NCI-H2081 (cell line): ENCODE measurements around the gene ANO8.
"Not testable (repeated sequence)": the region's sequence is repeated elsewhere in the genome, so short reads cannot be mapped to it uniquely, and the experiment has no call there.

ENCODE experiments used
- DNase-seq, 2 experiments: peaks; one replicate each; lab custom pipeline; 2025; lab: John Stamatoyannopoulos, UW

The ANO8 gene

GRCh38 chr19:17309198-17309964 lies 25.3 kb downstream of the ANO8 start, which contains the start of gene DDA1:
DDA1 (plus strand) TSS chr19:17309563; CDS start chr19:17309655, 92 bp downstream.
- peak; percentile 99 to 100 for DNase-seq

DNA sequence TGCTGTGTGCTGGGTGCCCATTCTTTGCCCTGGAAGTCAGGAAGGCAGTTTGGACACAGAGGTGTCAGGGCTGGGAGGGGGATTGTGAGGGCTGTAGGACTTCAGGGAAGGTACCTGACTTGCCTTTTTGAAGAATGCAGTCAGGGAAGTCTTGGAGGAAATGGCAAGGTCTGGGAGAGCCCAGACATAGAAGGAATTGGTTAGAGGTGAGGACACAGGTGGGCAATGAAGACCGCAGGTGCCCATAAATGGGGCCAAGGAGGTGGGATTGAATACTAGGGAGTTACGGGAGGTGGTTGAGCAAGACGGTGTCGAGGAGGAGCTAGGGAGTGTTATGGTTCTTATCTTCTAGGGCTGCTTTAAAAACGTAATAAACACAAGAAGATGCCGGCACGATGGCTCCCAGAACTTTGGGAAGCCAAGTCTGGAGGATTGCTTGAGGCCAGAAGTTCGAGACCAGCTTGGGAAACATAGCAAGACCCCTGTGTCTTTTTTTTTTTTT lies 26.7 kb downstream of the ANO8 start:
- no peak for DNase-seq

GRCh38 chr19:17306285-17306714 lies 28.4 kb downstream of the ANO8 start:
- DNase-seq, result peak in 1 of 2 experiments; percentile 50

GRCh38 chr19:17305517-17306284 lies 29.0 kb downstream of the ANO8 start, which contains the start of gene MRPL34:
MRPL34 (plus strand) TSS chr19:17305872; CDS start chr19:17305893, 21 bp downstream.
- peak; percentile 99 to 100 for DNase-seq

DNA sequence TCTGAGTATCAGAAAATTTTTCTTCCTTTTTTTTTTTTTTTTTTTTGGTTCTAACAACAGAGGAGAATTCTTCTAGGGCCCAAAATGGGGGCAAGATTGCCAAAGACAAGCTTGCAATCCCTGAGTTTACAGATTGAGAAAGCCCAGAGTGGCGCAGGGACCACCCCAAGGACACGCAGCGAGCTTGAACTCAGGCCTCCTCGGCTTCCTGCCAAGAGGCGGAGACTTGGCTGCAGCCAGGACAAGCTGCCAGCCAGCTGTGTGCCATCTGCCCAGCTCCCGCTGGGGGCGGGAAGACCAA lies 29.5 kb downstream of the ANO8 start:
- DNase-seq, result no peak

- no peak for DNase-seq
Measured at GRCh38 chr19:17304386-17305215, 30.1 kb downstream of the ANO8 start.

DNA sequence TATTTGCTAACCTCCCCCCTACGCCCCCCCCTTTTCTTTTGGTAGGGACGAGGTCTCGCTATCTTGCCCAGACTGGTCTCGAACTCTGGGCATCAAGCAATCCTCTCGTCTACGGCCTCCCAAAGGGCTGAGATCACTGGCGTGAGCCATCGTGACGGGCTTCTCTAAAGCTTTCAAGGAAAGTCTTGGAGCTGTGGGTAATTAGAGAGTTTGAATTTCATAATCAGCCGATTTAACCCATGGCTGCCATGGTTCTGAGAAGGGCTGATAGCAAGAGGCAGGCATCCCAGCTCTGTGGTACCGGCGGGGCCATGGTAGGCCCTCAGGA lies 30.8 kb downstream of the ANO8 start:
- no peak for DNase-seq

- peak; percentile 92 to 93 for DNase-seq
Measured at GRCh38 chr19:17303167-17303939, 31.3 kb downstream of the ANO8 start, which contains the start of gene ABHD8. ABHD8 (minus strand) TSS chr19:17303425; CDS start chr19:17301616, 1,809 bp downstream.

GRCh38 chr19:17302391-17303166 lies 32.1 kb downstream of the ANO8 start:
- no peak for DNase-seq

GRCh38 chr19:17300992-17301619 lies 33.5 kb downstream of the ANO8 start:
- no peak for DNase-seq

GRCh38 chr19:17296976-17297375 lies 37.7 kb downstream of the ANO8 start:
- DNase-seq, result no peak

GRCh38 chr19:17296273-17296672 lies 38.4 kb downstream of the ANO8 start:
- DNase-seq, result no peak

DNA sequence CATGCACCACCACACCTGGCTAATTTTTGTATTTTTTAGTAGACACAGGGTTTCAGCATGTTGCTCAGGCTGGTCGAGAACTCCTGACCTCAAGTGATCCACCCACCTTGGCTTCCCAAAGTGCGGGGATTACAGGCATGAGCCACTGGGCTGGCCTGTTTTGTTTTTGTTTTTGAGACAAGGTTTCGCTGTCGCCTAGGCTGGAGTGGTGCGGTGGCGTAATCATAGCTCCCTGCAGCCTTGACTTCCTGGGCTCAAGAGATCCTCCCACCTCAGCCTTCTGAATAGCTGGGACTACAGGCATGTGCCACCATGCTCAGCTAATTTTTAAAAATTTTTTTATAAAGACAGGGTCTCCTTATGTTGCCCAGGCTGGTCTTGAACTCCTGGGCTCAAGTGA lies 39.1 kb downstream of the ANO8 start:
- not testable (repeated sequence) for DNase-seq

DNA sequence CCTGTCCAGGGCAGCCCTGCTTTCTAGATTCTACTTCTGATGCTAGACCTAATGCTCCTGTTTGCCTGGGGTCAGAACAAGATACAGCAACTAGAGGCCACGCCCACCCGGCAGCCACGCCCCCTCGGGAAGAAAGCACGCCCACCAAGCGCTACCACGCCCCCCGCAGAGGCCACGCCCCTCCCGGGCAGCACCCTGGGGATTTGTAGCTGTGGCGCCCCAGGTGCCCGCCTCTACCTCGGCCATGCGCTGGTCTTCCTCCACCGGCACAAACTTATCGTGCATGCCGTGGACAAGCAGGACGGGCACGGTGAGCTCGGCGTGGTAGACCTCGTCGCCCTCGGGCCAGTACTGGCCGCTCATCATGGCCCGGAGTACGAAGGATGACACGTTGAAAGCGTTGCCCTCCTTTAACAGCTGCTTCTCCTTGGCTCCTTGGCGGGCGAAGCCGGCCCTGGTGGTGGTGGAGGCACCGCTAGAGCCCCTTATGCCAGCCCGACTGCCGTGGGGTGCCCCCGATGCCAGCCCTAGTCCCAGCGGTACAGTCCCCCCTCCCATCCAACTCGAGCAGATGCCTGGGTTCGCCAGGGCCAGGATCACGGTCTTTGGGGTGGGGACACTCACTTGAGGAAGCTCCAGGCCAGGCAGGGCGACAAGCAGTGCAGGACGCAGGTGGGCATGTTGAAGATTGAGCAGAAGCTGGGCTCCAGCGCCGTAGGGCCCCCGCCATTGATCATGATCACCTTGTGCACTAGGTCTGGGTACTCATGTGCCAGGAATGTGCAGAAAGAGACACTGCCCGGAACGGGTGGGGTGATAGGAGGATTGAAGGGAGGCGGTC lies 40.4 kb downstream of the ANO8 start:
- no peak for DNase-seq

DNA sequence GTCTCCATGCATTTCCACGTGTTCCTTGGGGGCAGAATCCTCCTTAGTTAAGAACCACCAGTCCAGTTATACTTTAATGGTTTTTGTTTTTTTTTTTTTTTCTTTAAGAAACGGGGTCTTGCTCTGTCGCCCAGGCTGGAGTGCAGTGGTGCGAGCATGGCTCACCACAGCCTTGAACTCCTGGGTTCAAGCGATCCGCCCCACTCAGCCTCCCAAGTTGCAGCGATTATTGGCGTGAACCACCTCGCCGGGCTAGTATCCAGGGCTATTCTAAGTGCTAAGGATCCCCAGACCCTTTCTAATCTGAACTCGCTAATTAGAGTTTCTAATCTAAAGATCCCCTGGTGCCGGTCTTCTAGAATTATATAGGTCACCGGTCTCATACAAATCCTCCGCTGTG lies 41.0 kb downstream of the ANO8 start:
- no peak for DNase-seq

DNA sequence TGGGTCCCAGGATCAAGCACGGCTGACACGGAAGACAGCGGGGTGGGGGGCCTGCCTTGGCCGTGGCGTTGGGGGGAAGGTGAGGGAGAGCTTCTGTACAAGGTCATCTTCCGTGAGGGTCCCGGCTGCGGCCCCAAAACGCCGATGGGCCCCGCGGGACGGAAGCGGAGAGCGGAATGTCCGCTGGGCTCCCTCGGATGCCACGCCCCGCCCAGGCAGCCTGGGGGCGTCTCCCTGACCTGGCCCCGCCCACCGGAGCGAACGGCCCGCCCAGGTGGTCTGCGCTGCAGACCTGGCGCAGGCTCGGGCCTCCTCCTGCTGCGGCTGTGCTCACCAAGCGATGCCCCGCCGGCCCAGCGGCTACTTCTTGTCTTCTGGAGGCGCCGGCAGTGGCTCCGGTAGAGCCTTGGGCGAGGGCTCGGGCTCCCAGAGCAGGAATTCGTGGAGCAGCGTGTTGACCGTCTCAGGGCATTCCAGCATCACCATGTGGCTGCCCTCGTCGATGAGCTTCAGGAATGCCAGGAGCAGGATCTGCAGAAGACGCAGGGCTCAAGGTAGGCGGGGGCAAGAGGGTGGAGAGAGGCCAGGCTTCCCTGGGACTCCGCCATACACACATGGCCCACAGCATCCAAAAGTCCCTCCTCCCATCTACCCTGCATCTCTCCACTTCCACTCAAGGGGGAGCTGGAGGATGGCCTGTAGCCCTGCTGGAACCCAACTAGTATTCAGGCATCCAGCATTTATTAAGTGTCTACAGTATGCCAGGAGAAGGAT lies 42.2 kb downstream of the ANO8 start:
- DNase-seq, result no peak

GRCh38 chr19:17289489-17289888 lies 45.2 kb downstream of the ANO8 start:
- DNase-seq, result peak in 1 of 2 experiments; percentile 30

DNA sequence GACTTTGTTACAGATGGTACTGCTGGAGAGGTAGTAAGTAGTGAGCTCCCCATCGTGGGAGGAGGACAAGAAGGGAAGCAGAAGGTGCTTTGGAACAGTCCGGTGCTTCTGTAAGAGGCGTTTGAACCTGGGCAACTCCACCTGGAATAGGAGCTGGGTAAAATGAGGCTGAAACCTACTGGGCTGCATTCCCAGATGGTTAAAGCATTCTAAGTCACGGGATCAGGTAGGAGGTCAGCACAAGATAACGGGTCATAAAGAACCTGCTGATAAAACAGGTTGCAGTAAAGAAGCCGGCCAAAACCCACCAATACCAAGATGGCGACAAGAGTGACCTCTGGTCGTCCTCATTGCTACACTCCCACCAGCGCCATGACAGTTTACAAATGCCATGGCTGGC lies 47.9 kb downstream of the ANO8 start:
- no peak for DNase-seq
